Daoy (cell line): ENCODE measurements around the gene GNLY. TPM values are rescaled to one million over a fixed set of nuclear protein-coding genes. Genes with fewer than 3 reads are reported as not detected.

Source experiments
- DNase-seq: peaks from one replicate; pipeline ENCODE4 v3.0.0-alpha.2; 2015; ENCODE audit warnings: low read depth
- total RNA-seq: library from RNA; depleted of rRNA; stranded (reverse); fragments of >200 nt; shearing (Covaris generic); gene quantifications from 2 replicates; pipeline ENCODE4 v1.2.3, GENCODE V29; 2014; rRNA removed

GNLY gene
- total RNA-seq, 1 experiment from 2014 or later, result not detected

GRCh38 chr2:85744055-85744454 is 49.9 kb downstream of the GNLY start:
- no peak for DNase-seq

- peak; percentile 32 for DNase-seq
Observed at GRCh38 chr2:85744741-85745601, 50.8 kb downstream of the GNLY start.

DNA sequence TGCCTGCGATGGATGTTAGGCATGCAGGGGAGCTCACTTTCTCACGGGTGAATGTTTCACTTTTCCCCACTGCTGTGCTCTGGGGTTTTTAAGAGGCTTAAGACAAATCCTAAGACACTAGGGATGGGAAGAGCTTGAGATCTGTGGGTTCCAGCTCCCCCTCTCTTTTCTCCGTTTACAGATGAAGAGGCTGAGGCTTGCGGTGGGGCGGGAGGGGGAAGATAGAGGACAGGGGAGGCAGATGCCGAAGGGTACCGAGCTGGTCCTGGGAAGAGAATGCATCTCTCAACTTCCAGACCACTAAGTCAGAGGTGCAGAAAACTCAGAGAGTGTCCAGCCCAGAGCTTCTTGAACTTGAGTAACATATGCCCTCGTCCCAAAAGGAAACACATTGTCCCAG is 51.5 kb downstream of the GNLY start:
- DNase-seq, result no peak

DNA sequence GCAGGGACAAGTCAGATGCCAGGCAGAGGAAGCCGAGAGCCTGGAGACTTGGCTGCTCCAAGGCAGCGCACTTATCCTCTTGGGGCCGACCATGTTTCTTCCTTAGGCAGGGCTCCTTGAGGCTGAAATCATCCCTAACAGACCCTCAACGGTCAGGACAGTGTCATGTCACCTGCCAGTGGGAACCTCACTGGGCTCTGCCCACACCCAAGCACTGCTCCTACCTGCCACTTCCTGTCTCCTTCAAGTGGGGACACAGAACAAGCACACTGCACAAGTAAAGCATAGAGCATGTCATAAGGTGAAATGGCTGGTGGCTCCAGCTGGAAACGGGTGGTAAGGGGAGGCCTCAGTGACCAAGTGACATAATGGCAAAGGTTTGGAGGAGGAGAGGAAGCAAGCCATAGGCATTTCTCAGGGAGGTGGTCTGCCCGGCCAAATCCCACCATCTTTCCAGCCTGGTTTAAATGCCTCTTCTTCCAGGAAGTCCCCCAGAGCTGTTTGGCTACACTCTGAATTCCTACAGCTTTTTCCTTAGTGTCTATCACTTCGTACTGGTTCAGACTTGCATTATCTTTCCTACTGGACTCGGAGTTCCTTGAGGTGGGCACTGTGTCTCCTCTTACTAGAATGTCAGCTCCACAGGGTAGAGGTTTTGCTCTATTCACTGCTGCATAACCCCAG is 52.3 kb downstream of the GNLY start:
- no peak for DNase-seq

DNA sequence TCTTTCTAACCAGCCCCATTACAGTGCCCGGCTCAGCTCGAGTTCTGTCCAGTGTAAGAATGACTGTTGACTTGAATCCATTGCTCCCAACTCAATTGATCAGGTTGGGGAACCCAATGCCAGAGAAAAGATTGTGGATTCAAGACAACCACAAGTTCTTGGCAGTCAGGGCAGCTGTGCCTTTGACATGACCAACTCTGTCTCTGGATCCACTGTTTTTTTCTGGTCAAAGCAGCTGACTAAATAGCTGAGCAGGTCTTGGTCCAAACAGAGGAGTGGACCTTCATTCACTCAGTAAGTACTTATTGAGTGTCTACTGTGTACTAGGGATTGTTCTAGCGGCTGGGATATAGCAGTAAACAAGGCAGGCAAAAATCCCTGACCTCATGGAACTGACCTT is 53.3 kb downstream of the GNLY start:
- no peak for DNase-seq

GRCh38 chr2:85748039-85748734 is 54.0 kb downstream of the GNLY start:
- DNase-seq, result no peak

Other genes with a start within 250 kb of the GNLY start
- 55.8 and 63.8 TPM in 2 replicates for gene MAT2A, start 155.2 kb upstream of the GNLY start, total RNA-seq
- gene GGCX, start 132.9 kb upstream of the GNLY start, total RNA-seq, result 23.3 and 60.0 TPM in 2 replicates
- gene VAMP8, start 116.8 kb upstream of the GNLY start, total RNA-seq, result 6.0 and 9.8 TPM in 2 replicates
- 2.1 and 2.6 TPM in 2 replicates for gene VAMP5, start 109.9 kb upstream of the GNLY start, total RNA-seq
- gene RNF181, start 98.6 kb upstream of the GNLY start, total RNA-seq, result 314 and 360 TPM in 2 replicates
- 0.65 and 4.0 TPM in 2 replicates for gene TMEM150A, start 91.7 kb upstream of the GNLY start, total RNA-seq
- 9.4 and 20.0 TPM in 2 replicates for gene C2orf68, start 82.3 kb upstream of the GNLY start, total RNA-seq
- gene USP39, start 78.2 kb upstream of the GNLY start, total RNA-seq, result 87.5 and 123 TPM in 2 replicates
- gene SFTPB, start 26.2 kb upstream of the GNLY start, total RNA-seq, result not detected in 2 replicates
- 10.0 and 17.7 TPM in 2 replicates for gene ATOH8, start 59.6 kb downstream of the GNLY start, total RNA-seq
- gene ST3GAL5, start 194.6 kb downstream of the GNLY start, total RNA-seq, result 24.5 and 31.9 TPM in 2 replicates